Parathyroid adenoma (tissue), 2 donors: Measurements from ENCODE around the gene ZNF385D.

Source experiments
- H2AFZ ChIP-seq: fragments of 300-600 bp; sonication (generic); one replicate; pipeline ENCODE4 v1.7.0; 2017; ENCODE audit warnings: antibody characterized with exemption, mild to moderate bottlenecking
- H3K27ac ChIP-seq: fragments of 300-600 bp; sonication (generic); one replicate; pipeline ENCODE4 v1.7.0; 2017
- H3K27me3 ChIP-seq: fragments of 300-600 bp; sonication (generic); one replicate; pipeline ENCODE4 v1.7.0; 2017; ENCODE audit warnings: low read length; ENCODE audit not compliant: control insufficient read depth, insufficient read depth
- H3K36me3 ChIP-seq: fragments of 300-600 bp; sonication (generic); one replicate; pipeline ENCODE4 v1.7.0; 2017; ENCODE audit warnings: low read length; ENCODE audit not compliant: control insufficient read depth, insufficient read depth
- H3K4me1 ChIP-seq: fragments of 300-600 bp; sonication (generic); one replicate; pipeline ENCODE4 v1.7.0; 2017; ENCODE audit warnings: control low read depth
- H3K4me2 ChIP-seq: fragments of 300-600 bp; sonication (generic); one replicate; pipeline ENCODE4 v1.7.0; 2017; ENCODE audit warnings: low read length
- H3K4me3 ChIP-seq: fragments of 300-600 bp; sonication (generic); one replicate; pipeline ENCODE4 v1.7.0; 2017; ENCODE audit warnings: low read depth, low read length
- H3K79me2 ChIP-seq: fragments of 300-600 bp; sonication (generic); one replicate; pipeline ENCODE4 v1.7.0; 2017; ENCODE audit warnings: control low read depth
- H3K9ac ChIP-seq: fragments of 300-600 bp; sonication (generic); one replicate; pipeline ENCODE4 v1.7.0; 2017; ENCODE audit warnings: mild to moderate bottlenecking
- H3K9me3 ChIP-seq: fragments of 300-600 bp; sonication (generic); one replicate; pipeline ENCODE4 v1.7.0; 2017; ENCODE audit warnings: low read length; ENCODE audit not compliant: control insufficient read depth
- CTCF ChIP-seq: fragments of 300-600 bp; sonication (generic); IDR thresholded peaks from one replicate; pipeline ENCODE4 v1.7.0; 2017; ENCODE audit warnings: antibody characterized with exemption, mild to moderate bottlenecking
- donor health status: primary hyperparathyroidism.

Gene ZNF385D

GRCh38 chr3:21466476-21466875 is 284.5 kb downstream of the ZNF385D start:
- Histone ChIP-seq H3K4me2 (no peak overlapping the region), H3K79me2 (no peaks in the 10 kb centered on the region), H3K4me3 (no peak overlapping the region), H2AFZ (no peak overlapping the region), H3K9me3 (no peaks in the 10 kb centered on the region), H3K27ac (no peak overlapping the region), H3K4me1 (no peaks in the 10 kb centered on the region), H3K27me3 (no peaks in the 10 kb centered on the region), H3K9ac (no peak overlapping the region), H3K36me3 (no peaks in the 10 kb centered on the region)
- no peak for TF ChIP-seq CTCF

- H3K9me3 ChIP-seq, result no peaks in the 10 kb centered on the region
- no peaks in the 10 kb centered on the region for H3K27me3 ChIP-seq
- H3K36me3 ChIP-seq, result no peaks in the 10 kb centered on the region
- H3K4me1 ChIP-seq, result no peaks in the 10 kb centered on the region
- no peak overlapping the region for H2AFZ ChIP-seq
- H3K79me2 ChIP-seq, result no peaks in the 10 kb centered on the region
- H3K27ac ChIP-seq, result no peak overlapping the region
- TF ChIP-seq CTCF, result no peak
- H3K9ac ChIP-seq, result no peak overlapping the region
- H3K4me3 ChIP-seq, result no peak overlapping the region
- no peak overlapping the region for H3K4me2 ChIP-seq
Observed at GRCh38 chr3:21464746-21465145, 286.3 kb downstream of the ZNF385D start.

GRCh38 chr3:21463319-21463718 is 287.7 kb downstream of the ZNF385D start:
- no peaks in the 10 kb centered on the region for H3K9me3 ChIP-seq
- H3K27me3 ChIP-seq, result no peaks in the 10 kb centered on the region
- H3K4me2 ChIP-seq, result no peak overlapping the region
- no peaks in the 10 kb centered on the region for H3K79me2 ChIP-seq
- TF ChIP-seq CTCF, result no peak
- H2AFZ ChIP-seq, result no peak overlapping the region
- no peaks in the 10 kb centered on the region for H3K36me3 ChIP-seq
- H3K27ac ChIP-seq, result no peak overlapping the region
- H3K4me3 ChIP-seq, result no peak overlapping the region
- no peak overlapping the region for H3K9ac ChIP-seq
- H3K4me1 ChIP-seq, result no peaks in the 10 kb centered on the region

- TF ChIP-seq CTCF, result no peak
- Histone ChIP-seq H3K4me1 (no peaks in the 10 kb centered on the region), H3K9me3 (no peaks in the 10 kb centered on the region)
Observed at GRCh38 chr3:21462141-21462540, 288.9 kb downstream of the ZNF385D start.

GRCh38 chr3:21457084-21457483 is 293.9 kb downstream of the ZNF385D start:
- Histone ChIP-seq H3K27me3 (no peaks in the 10 kb centered on the region), H3K36me3 (no peaks in the 10 kb centered on the region), H3K27ac (no peak overlapping the region), H2AFZ (no peak overlapping the region), H3K4me1 (no peaks in the 10 kb centered on the region), H3K79me2 (no peaks in the 10 kb centered on the region), H3K9ac (no peak overlapping the region), H3K4me2 (no peak overlapping the region), H3K4me3 (no peak overlapping the region), H3K9me3 (no peaks in the 10 kb centered on the region)
- TF ChIP-seq CTCF, result no peak

More at GRCh38 chr3:21462141-21462540, 288.9 kb downstream of the ZNF385D start:
- no peak overlapping the region for H3K4me3 ChIP-seq
- H3K9ac ChIP-seq, result no peak overlapping the region
- H2AFZ ChIP-seq, result no peak overlapping the region
- H3K4me2 ChIP-seq, result no peak overlapping the region
- H3K27ac ChIP-seq, result no peak overlapping the region
- H3K27me3 ChIP-seq, result no peaks in the 10 kb centered on the region
- H3K36me3 ChIP-seq, result no peaks in the 10 kb centered on the region
- no peaks in the 10 kb centered on the region for H3K79me2 ChIP-seq
